GM23248 (cell line): ENCODE data around the gene CIAO1. TPM values are rescaled to one million over a fixed set of nuclear protein-coding genes. Genes with fewer than 3 reads are reported as not detected.
"Not testable (repeated sequence)": the region's sequence is repeated elsewhere in the genome, so short reads cannot be mapped to it uniquely, and the experiment has no call there.

ENCODE experiments used
- DNase-seq: peaks from one replicate; pipeline ENCODE4 v3.0.0-alpha.2; 2015
- H2AFZ ChIP-seq: fragments of 200-600 bp; sonication (generic); 2 replicates; pipeline ENCODE4 v1.6.1; 2016; ENCODE audit warnings: antibody characterized with exemption
- H3F3A ChIP-seq: fragments of 200-600 bp; sonication (generic); 2 replicates; pipeline ENCODE4 v1.6.1; 2016; ENCODE audit warnings: mild to moderate bottlenecking, antibody characterized with exemption, mixed run types; ENCODE audit not compliant: insufficient read depth
- H3K27ac ChIP-seq: fragments of 200-600 bp; sonication (generic); 2 replicates; pipeline ENCODE4 v1.5.1; 2016; ENCODE audit warnings: mild to moderate bottlenecking
- H3K27me3 ChIP-seq: fragments of 200-600 bp; sonication (generic); replicated peaks from 2 replicates; pipeline ENCODE4 v1.6.1; 2016; ENCODE audit warnings: mild to moderate bottlenecking; ENCODE audit not compliant: insufficient read depth
- H3K36me3 ChIP-seq: fragments of 200-600 bp; sonication (generic); 2 replicates; pipeline ENCODE4 v1.6.1; 2016; ENCODE audit warnings: low read depth, mild to moderate bottlenecking
- H3K4me1 ChIP-seq: fragments of 200-600 bp; sonication (generic); 2 replicates; pipeline ENCODE4 v1.6.1; 2016; ENCODE audit warnings: mild to moderate bottlenecking; ENCODE audit not compliant: insufficient read depth
- H3K4me2 ChIP-seq: fragments of 200-600 bp; sonication (generic); one replicate; pipeline ENCODE4 v1.6.1; 2016; ENCODE audit warnings: mild to moderate bottlenecking; ENCODE audit not compliant: unreplicated experiment
- H3K4me3 ChIP-seq: fragments of 200-600 bp; sonication (generic); 2 replicates; pipeline ENCODE4 v1.5.1; 2016; ENCODE audit warnings: mild to moderate bottlenecking
- H3K79me2 ChIP-seq: fragments of 200-600 bp; sonication (generic); 2 replicates; pipeline ENCODE4 v1.6.1; 2016; ENCODE audit warnings: mild to moderate bottlenecking; ENCODE audit not compliant: insufficient read depth
- H3K9ac ChIP-seq: fragments of 200-600 bp; sonication (generic); 2 replicates; pipeline ENCODE4 v1.6.1; 2016; ENCODE audit warnings: mild to moderate bottlenecking
- H3K9me2 ChIP-seq: fragments of 200-600 bp; sonication (generic); 2 replicates; pipeline ENCODE4 v1.6.1; 2016; ENCODE audit warnings: mixed run types, mild to moderate bottlenecking, moderate library complexity; ENCODE audit not compliant: insufficient read depth
- H3K9me3 ChIP-seq: fragments of 200-600 bp; sonication (generic); one replicate; pipeline ENCODE4 v1.6.1; 2017; ENCODE audit warnings: low read depth
- H4K20me1 ChIP-seq: fragments of 200-600 bp; sonication (generic); 2 replicates; pipeline ENCODE4 v1.6.0; 2016; ENCODE audit not compliant: insufficient read depth
- EZH2 ChIP-seq: fragments of 200-600 bp; sonication (generic); IDR thresholded peaks from 2 replicates; pipeline ENCODE4 v1.6.1; 2018; ENCODE audit warnings: antibody characterized with exemption, mild to moderate bottlenecking; ENCODE audit not compliant: insufficient read depth, poor library complexity, severe bottlenecking
- EZH2phosphoT487 ChIP-seq: fragments of 200-600 bp; sonication (generic); IDR thresholded peaks from 2 replicates; pipeline ENCODE4 v1.6.1; 2018; ENCODE audit warnings: antibody characterized with exemption, moderate library complexity, mild to moderate bottlenecking, low read depth; ENCODE audit not compliant: insufficient read depth
- WGBS, 2 experiments: methylation state at CpG; one replicate each; pipeline ENCODE4 v1.1.6; 2015 to 2017; ENCODE audit warnings: low lambda C conversion rate in 2 of 2, low coverage in 1 of 2; ENCODE audit errors: missing lambda C conversion rate in 2 of 2; 5-methylcytosine and 5-hydroxymethylcytosine counted together
- in situ Hi-C: fragments of 300-500 bp; cut with MboI; formaldehyde crosslinking; loops from 2 replicates; pipeline ENCODE4 v1.15.0; 2020
- polyA plus RNA-seq: library from polyadenylated mRNA; unstranded; fragments of >200 nt; fragmentation: Nextera tagmentation; extraction: Ambion mirVana; gene quantifications from 2 replicates; pipeline ENCODE4 v1.2.1, GENCODE V29; 2016
- total RNA-seq: library from RNA; depleted of rRNA; stranded (reverse); fragments of >200 nt; shearing (Covaris generic); gene quantifications from 2 replicates; pipeline ENCODE4 v1.2.3, GENCODE V29; 2014; rRNA removed

CIAO1 gene
- total RNA-seq = 110 and 126 TPM in 2 replicates
- polyA plus RNA-seq = 69.3 and 71.1 TPM in 2 replicates

DNA sequence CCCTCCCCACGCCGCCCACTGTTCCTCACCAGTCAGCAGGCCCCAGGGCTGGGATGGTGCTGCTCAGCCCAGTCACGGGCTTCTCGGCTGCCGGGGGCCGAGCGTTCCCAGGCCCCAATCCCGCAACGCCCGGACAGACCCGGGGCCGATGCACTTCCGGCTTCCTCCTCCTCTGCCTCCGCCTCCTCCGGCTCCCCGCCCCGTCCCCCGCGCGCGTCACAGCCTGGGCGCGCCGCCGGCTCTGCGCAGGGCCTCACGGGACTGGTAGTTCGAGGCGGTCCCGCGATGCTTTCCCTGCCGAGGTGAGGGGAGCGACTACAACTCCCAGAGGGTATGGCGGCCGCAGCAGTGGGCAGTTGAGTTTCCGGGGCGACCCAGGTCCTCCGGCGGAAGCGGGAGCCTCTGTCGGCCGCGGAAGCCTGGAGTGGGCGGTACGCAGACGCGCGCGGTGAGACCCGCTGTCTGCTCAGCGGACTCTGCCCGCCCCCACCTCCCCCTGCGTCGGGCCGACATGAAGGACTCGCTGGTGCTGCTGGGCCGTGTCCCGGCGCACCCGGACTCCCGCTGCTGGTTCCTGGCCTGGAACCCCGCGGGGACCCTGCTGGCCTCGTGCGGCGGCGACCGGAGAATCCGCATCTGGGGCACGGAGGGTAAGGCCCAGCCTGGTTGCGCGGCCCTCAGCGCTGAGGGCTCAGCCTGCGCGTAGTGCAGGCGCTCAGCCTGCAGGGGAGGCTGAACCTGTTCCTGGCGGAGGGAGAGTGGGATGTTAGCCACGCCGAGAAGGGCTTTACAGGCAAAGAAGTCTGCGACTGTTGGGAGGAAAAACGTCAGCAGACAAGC is at the start of gene CIAO1, which contains the start of gene TMEM127:
CIAO1 (plus strand) TSS at position 386 of the 840 bp plus-strand sequence; CDS start at position 512, 126 bp downstream.
TMEM127 (minus strand) TSS at position 158 of the 840 bp plus-strand sequence. CDS start 616 bp downstream, outside the sequence.
- H3K36me3 ChIP-seq = peaks cover 1% of the 10 kb centered on the region; the same call in 1 of the 2 replicates
- DNase-seq = peak; percentile 99
- in situ Hi-C loops = loop anchor here (25.0 kb wide), 1 partner anchor 254 kb away; no protein-coding TSS in a partner anchor

DNA sequence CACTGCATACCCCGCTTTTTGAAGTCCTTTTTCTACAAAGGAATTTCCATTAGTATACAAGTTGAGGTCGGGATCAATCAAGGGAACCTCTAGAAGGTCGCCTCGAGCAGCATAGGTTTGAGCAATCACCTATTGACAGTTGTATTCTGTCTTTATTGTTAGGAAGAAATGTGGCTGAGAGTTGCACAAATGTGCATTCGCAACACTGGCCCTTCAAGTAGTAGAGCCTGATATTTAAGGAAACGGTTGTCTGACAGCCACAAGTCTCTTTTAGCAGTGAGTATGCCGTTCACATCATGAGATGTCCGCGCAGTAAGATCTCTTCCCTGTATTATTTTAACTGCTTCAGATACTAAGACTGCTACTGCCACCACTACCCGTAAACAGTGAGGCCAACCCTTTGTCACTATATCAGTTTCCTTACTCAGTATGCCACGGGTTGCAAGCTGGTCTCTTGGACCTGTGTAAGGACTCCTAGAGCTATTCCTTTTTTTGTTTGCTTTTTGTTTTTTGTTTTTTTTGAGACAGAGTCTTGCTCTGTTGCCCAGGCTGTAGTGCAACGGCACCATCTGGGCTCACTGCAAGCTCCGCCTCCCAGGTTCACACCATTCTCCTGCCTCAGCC is 47.4 kb upstream of the CIAO1 start:
- no peak overlapping the region for H3K4me3 ChIP-seq
- WGBS, 2 experiments = 95 to 96% methylated on average over 13 of the region's 13 CpGs

More for the DNA sequence above, at the start of gene CIAO1, which contains the start of gene TMEM127:
- Histone ChIP-seq H3K9me2 (no peaks in the 10 kb centered on the region), H3F3A (peaks cover 36% of the 10 kb centered on the region), H3K27me3 (no peaks in the 10 kb centered on the region), H3K4me3 (peak within 1 kb of the TSS; percentile 99), H3K4me2 (peak within 1 kb of the TSS; percentile 94), H3K27ac (peak within 1 kb of the TSS; percentile 77), H3K9me3 (no peaks in the 10 kb centered on the region), H3K79me2 (peaks cover 73% of the 10 kb centered on the region), H2AFZ (peak within 1 kb of the TSS; percentile 81), H4K20me1 (no peaks in the 10 kb centered on the region), H3K9ac (peak within 1 kb of the TSS; percentile 94), H3K4me1 (peaks cover 34% of the 10 kb centered on the region)
- WGBS, 2 experiments = 0% methylated on average over 53 to 71 of the region's 81 CpGs
- TF ChIP-seq EZH2phosphoT487 (no peak), EZH2 (no peak)

DNA sequence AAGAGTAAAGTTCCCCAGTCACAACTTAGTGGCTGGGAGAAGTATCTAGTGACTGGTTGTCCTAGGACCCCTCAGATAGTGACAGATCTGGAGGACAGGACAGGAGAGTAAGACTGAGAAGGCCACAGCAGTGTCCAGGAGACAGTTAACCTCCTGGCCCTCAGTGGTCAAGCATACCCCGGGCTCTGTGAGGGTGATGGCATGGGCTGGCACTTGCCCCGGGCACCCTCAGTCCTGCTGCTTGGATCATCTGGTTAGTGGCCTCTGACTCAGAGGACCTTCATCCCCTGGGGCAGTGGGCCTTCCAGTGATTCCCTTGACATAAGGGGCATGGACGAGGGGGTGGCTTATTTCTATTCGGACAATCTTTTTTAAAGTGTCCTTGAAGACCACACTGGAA is 46.1 kb upstream of the CIAO1 start:
- H3K9me2 ChIP-seq, DNase-seq, H3K9me3 ChIP-seq, H3K4me3 ChIP-seq, H3K4me2 ChIP-seq, H3K9ac ChIP-seq, H3K79me2 ChIP-seq, H3K4me1 ChIP-seq, H3K27me3 ChIP-seq, H3K36me3 ChIP-seq, H2AFZ ChIP-seq, H3K27ac ChIP-seq, in situ Hi-C loops, H4K20me1 ChIP-seq, H3F3A ChIP-seq: not testable (repeated sequence)
- 90 to 95% methylated on average over 4 of the region's 4 CpGs for WGBS, 2 experiments

More for the DNA sequence above, 47.4 kb upstream of the CIAO1 start:
- Histone ChIP-seq H2AFZ (no peak overlapping the region), H3K9me2 (no peaks in the 10 kb centered on the region), H3K79me2 (0 out of 2 replicates have a peak, but pooled peaks cover 8% of the 10 kb centered on the region), H3K4me1 (no peaks in the 10 kb centered on the region), H3K27ac (no peak overlapping the region), H3K9me3 (no peaks in the 10 kb centered on the region), H3K4me2 (no peak overlapping the region), H4K20me1 (no peaks in the 10 kb centered on the region), H3K27me3 (no peaks in the 10 kb centered on the region), H3K9ac (no peak overlapping the region), H3F3A (no peaks in the 10 kb centered on the region), H3K36me3 (no peaks in the 10 kb centered on the region)
- DNase-seq = no peak
- in situ Hi-C loops = no loop called here
- TF ChIP-seq EZH2 (no peak), EZH2phosphoT487 (no peak)

DNA sequence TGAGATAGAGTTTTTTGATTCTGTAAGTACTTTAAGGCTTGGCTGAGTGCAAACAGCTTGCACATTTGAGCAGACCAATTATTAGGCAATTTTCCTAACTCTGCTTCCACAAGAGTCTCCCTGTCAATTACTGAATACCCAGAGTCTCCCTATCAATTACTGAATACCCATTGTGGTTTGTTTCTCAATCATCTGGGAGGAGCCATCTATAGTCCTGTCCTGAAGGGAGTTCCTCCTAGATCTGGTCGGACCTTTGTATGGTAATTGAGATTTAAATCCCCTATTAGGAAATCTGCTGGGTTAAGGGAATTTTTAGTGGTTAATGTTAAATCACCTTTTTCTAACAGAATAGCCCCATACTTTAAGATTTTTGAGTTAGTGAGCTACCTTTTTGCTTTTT is 44.9 kb upstream of the CIAO1 start:
- H3K27ac ChIP-seq, in situ Hi-C loops, H3K36me3 ChIP-seq: not testable (repeated sequence)

More for the DNA sequence above, 44.9 kb upstream of the CIAO1 start:
- H3F3A ChIP-seq, H3K4me3 ChIP-seq, H3K79me2 ChIP-seq, DNase-seq, H3K9ac ChIP-seq, H4K20me1 ChIP-seq, H3K4me1 ChIP-seq, H3K4me2 ChIP-seq, H2AFZ ChIP-seq, H3K9me2 ChIP-seq, H3K27me3 ChIP-seq, H3K9me3 ChIP-seq: not testable (repeated sequence)
- 89 to 100% methylated on average over 1 of the region's 1 CpG for WGBS, 2 experiments
